Nephron progenitor cell (in vitro differentiated cells): ENCODE measurements around the gene TYROBP.

Source experiments
- DNase-seq: peaks from one replicate; pipeline ENCODE4 v3.0.0; 2021
- H3K27ac Mint-ChIP-seq: 2 replicates; pipeline ENCODE4 v1.8.0; 2021; ENCODE audit warnings: mild to moderate bottlenecking, moderate library complexity, mixed read lengths
- H3K27me3 Mint-ChIP-seq: 2 replicates; pipeline ENCODE4 v1.8.0; 2021; ENCODE audit warnings: mild to moderate bottlenecking, low read depth, mixed read lengths; ENCODE audit not compliant: poor library complexity
- H3K36me3 Mint-ChIP-seq: 2 replicates; pipeline ENCODE4 v1.8.0; 2021; ENCODE audit warnings: low read depth, mixed read lengths
- H3K4me1 Mint-ChIP-seq: 2 replicates; pipeline ENCODE4 v1.8.0; 2021; ENCODE audit warnings: mixed read lengths
- H3K4me3 Mint-ChIP-seq: 2 replicates; pipeline ENCODE4 v1.8.0; 2021; ENCODE audit warnings: mild to moderate bottlenecking, moderate library complexity, mixed read lengths
- H3K9me3 Mint-ChIP-seq: 2 replicates; pipeline ENCODE4 v1.8.0; 2021; ENCODE audit warnings: mild to moderate bottlenecking, moderate library complexity, mixed read lengths
- CTCF ChIP-seq: fragments of 200-600 bp; sonication (generic); IDR thresholded peaks from 2 replicates; pipeline ENCODE4 v1.5.0; 2021; ENCODE audit warnings: antibody characterized with exemption

The TYROBP gene

GRCh38 chr19:35860436-35860817, 47.7 kb downstream of the TYROBP start:
- Mint-ChIP-seq H3K27me3 (peaks cover 99% of the 10 kb centered on the region), H3K4me3 (peak overlapping the region; percentile 77), H3K36me3 (no peaks in the 10 kb centered on the region), H3K27ac (no peak overlapping the region), H3K4me1 (peaks cover 31% of the 10 kb centered on the region), H3K9me3 (peaks cover 4% of the 10 kb centered on the region)
- DNase-seq, result peak; percentile 38
- TF ChIP-seq CTCF, result no peak

- no peak for TF ChIP-seq CTCF
- H3K27ac Mint-ChIP-seq, result no peak overlapping the region
- peak overlapping the region; percentile 23 for H3K4me3 Mint-ChIP-seq
- peaks cover 4% of the 10 kb centered on the region for H3K9me3 Mint-ChIP-seq
- peaks cover 41% of the 10 kb centered on the region for H3K4me1 Mint-ChIP-seq
- H3K27me3 Mint-ChIP-seq, result peaks cover 99% of the 10 kb centered on the region
- no peaks in the 10 kb centered on the region for H3K36me3 Mint-ChIP-seq
- no peak for DNase-seq
These were observed 48.7 kb downstream of the TYROBP start for GRCh38 chr19:35859414-35859813.

GRCh38 chr19:35858311-35858710, 49.8 kb downstream of the TYROBP start:
- Mint-ChIP-seq H3K4me3 (peak overlapping the region; percentile 88), H3K9me3 (peaks cover 4% of the 10 kb centered on the region), H3K4me1 (peaks cover 45% of the 10 kb centered on the region), H3K27ac (no peak overlapping the region), H3K36me3 (no peaks in the 10 kb centered on the region), H3K27me3 (peaks cover 95% of the 10 kb centered on the region)
- DNase-seq, result no peak
- no peak for TF ChIP-seq CTCF

- Mint-ChIP-seq H3K9me3 (peaks cover 4% of the 10 kb centered on the region), H3K27me3 (peaks cover 92% of the 10 kb centered on the region), H3K4me3 (peak within 1 kb of the TSS; percentile 88), H3K27ac (no peak within 1 kb of the TSS), H3K36me3 (no peaks in the 10 kb centered on the region), H3K4me1 (peaks cover 51% of the 10 kb centered on the region)
- TF ChIP-seq CTCF, result no peak
- peak; percentile 85 for DNase-seq
These were observed 51.4 kb downstream of the TYROBP start, which contains the start of gene KIRREL2 for GRCh38 chr19:35856546-35857149. TSS of gene KIRREL2 (plus strand) at chr19:35856911. CDS start at chr19:35857120, 209 bp downstream.
